ENCODE results near the gene PTP4A2.

- TF ChIP-seq, protein P1, sequence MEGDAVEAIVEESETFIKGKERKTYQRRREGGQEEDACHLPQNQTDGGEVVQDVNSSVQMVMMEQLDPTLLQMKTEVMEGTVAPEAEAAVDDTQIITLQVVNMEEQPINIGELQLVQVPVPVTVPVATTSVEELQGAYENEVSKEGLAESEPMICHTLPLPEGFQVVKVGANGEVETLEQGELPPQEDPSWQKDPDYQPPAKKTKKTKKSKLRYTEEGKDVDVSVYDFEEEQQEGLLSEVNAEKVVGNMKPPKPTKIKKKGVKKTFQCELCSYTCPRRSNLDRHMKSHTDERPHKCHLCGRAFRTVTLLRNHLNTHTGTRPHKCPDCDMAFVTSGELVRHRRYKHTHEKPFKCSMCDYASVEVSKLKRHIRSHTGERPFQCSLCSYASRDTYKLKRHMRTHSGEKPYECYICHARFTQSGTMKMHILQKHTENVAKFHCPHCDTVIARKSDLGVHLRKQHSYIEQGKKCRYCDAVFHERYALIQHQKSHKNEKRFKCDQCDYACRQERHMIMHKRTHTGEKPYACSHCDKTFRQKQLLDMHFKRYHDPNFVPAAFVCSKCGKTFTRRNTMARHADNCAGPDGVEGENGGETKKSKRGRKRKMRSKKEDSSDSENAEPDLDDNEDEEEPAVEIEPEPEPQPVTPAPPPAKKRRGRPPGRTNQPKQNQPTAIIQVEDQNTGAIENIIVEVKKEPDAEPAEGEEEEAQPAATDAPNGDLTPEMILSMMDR (IDR thresholded peaks at IDR 0.05), result no peak
- no peak for TF ChIP-seq POLR2A (IDR thresholded peaks at IDR 0.05)
These were observed 626 bp downstream of the PTP4A2 start for GRCh38 chr1:31937300-31938183.

All from uterus (tissue), 2 donors.